Thyroid gland (tissue), 4 donors: ENCODE results near the gene PRKACA. TPM values are rescaled to one million over a fixed set of nuclear protein-coding genes. Genes with fewer than 3 reads are reported as not detected.
"Not testable (repeated sequence)": the region's sequence is repeated elsewhere in the genome, so short reads cannot be mapped to it uniquely, and the experiment has no call there.

Source experiments
- DNase-seq, 2 donors: peaks; one replicate each; pipeline ENCODE4 v3.0.0-alpha.2; 2019
- H3K27ac ChIP-seq, 3 donors: fragments of 200-600 bp; sonication (generic); 1 replicate in 2 of 3; 2 replicates in 1 of 3; pipeline ENCODE4 v1.5.1; 2016 to 2019; ENCODE audit warnings: mild to moderate bottlenecking in 1 of 3, moderate library complexity in 1 of 3
- H3K27me3 ChIP-seq: fragments of 200-600 bp; sonication (generic); one replicate; pipeline ENCODE4 v1.5.1; 2019
- H3K36me3 ChIP-seq, 2 donors: fragments of 200-600 bp; sonication (generic); one replicate each; pipeline ENCODE4 v1.5.1; 2016 to 2019
- H3K4me1 ChIP-seq, 2 donors: fragments of 200-600 bp; sonication (generic); one replicate each; pipeline ENCODE4 v1.5.1; 2017 to 2019
- H3K4me3 ChIP-seq, 3 donors: fragments of 200-600 bp; sonication (generic); replicated peaks in 1 of 3; 1 replicate in 2 of 3; 2 replicates in 1 of 3; pipeline ENCODE4 v1.5.1; 2016; ENCODE audit warnings: mild to moderate bottlenecking in 1 of 3
- H3K9me3 ChIP-seq: fragments of 200-600 bp; sonication (generic); one replicate; pipeline ENCODE4 v1.5.1; 2017
- POLR2A ChIP-seq, 2 donors: fragments of 450-650 bp; IDR thresholded peaks; one replicate each; pipeline ENCODE4 v1.6.1; 2017; ENCODE audit warnings: antibody characterized with exemption in 2 of 2, mild to moderate bottlenecking in 2 of 2, moderate library complexity in 1 of 2
- WGBS, 2 donors: methylation state at CpG; one replicate each; pipeline ENCODE4 v1.1.5; 2017; 5-methylcytosine and 5-hydroxymethylcytosine counted together
- intact Hi-C: fragments of 100-400 bp; cut with DNase I; formaldehyde crosslinking; loops from one replicate; pipeline ENCODE4 v1.15.1; 2023
- total RNA-seq, 4 donors: library from RNA; depleted of rRNA; stranded (reverse); fragments of >200 nt; gene quantifications; one replicate each; pipeline ENCODE4 v1.2.3, GENCODE V29; 2016
- TF ChIP-seq, protein P1 (sequence below), 6 experiments: fragments of 200-600 bp in 3 of 6; fragments of 450-650 bp in 3 of 6; sonication (generic) in 3 of 6; IDR thresholded peaks; one replicate each; pipeline ENCODE4 v1.5.1; 2016 to 2019; ENCODE audit warnings: antibody characterized with exemption in 6 of 6, mild to moderate bottlenecking in 2 of 6, inconsistent platforms in 1 of 6, moderate library complexity in 1 of 6

Gene PRKACA
- total RNA-seq, 4 donors from 2014 or later, result 33.2 to 69.4 (median 55.5) TPM

DNA sequence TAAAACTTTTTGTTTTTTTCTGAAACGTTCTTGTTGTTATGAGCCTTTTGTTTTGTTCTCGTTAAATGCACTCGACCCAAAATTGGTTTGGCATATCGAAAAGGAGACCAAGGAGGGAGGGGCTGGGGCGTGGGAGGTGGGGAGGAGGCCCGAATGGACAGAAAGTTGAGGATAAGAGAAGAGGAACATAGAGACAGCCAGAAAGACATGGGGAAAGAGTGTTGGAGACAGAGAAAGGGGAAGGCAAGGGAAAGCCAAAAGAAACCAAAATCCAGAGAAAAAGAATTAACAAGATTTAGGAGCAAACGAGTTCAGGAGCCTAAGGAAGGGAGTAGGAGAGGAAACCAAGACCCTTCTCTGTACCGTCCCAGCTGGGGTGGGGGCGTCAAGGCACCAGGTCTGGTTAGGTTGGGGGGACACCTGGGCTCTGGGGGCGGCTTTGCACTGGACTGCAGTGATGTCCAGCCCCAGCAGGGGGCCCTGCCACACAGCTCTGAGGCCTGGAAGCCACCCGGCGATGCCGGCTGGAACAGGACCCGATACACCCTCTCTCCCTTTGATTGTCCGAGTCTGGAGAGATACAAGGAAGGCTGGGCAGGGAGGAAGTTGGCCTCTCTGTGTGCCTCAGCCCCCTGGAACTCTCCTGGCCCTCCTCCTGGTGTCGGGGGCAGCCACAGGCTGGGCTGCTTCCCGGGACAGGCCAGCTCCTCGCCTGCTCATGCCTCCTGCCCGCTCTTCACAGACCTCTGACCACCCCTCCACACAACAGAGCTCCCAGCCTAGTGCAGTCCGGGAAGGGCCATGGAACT, 30.4 kb upstream of the PRKACA start:
- 28 to 37% methylated on average over 16 to 17 of the region's 20 CpGs for WGBS, 2 donors
- Histone ChIP-seq H3K4me1 (peaks cover 12 to 33% of the 10 kb centered on the region in 2 donors), H3K4me3 (no peak overlapping the region), H3K27me3 (no peaks in the 10 kb centered on the region), H3K9me3 (no peaks in the 10 kb centered on the region), H3K27ac (peak overlapping the region in 2 of 3 donors; percentile 30 to 70), H3K36me3 (no peaks in the 10 kb centered on the region)
- intact Hi-C loops, result loop anchor here (5.0 kb wide), 1 partner anchor 199 kb away; no protein-coding TSS in a partner anchor
- TF ChIP-seq, protein P1, sequence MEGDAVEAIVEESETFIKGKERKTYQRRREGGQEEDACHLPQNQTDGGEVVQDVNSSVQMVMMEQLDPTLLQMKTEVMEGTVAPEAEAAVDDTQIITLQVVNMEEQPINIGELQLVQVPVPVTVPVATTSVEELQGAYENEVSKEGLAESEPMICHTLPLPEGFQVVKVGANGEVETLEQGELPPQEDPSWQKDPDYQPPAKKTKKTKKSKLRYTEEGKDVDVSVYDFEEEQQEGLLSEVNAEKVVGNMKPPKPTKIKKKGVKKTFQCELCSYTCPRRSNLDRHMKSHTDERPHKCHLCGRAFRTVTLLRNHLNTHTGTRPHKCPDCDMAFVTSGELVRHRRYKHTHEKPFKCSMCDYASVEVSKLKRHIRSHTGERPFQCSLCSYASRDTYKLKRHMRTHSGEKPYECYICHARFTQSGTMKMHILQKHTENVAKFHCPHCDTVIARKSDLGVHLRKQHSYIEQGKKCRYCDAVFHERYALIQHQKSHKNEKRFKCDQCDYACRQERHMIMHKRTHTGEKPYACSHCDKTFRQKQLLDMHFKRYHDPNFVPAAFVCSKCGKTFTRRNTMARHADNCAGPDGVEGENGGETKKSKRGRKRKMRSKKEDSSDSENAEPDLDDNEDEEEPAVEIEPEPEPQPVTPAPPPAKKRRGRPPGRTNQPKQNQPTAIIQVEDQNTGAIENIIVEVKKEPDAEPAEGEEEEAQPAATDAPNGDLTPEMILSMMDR (IDR thresholded peaks at IDR 0.05), result peak; percentile 50 to 89 (median 78)
- no peak for TF ChIP-seq POLR2A (IDR thresholded peaks at IDR 0.05)
- peak; percentile 75 to 78 for DNase-seq

- peaks cover 12 to 27% of the 10 kb centered on the region in 2 donors for H3K4me1 ChIP-seq
These were observed 29.2 kb upstream of the PRKACA start for GRCh38 chr19:14146789-14147216.

GRCh38 chr19:14146169-14146568, 28.6 kb upstream of the PRKACA start:
- not testable (repeated sequence) for H3K9me3 ChIP-seq, H3K27me3 ChIP-seq, DNase-seq, H3K4me3 ChIP-seq, H3K27ac ChIP-seq, H3K36me3 ChIP-seq
- intact Hi-C loops, result loop anchor here (5.0 kb wide), 1 partner anchor 201 kb away; no protein-coding TSS in a partner anchor
- 89 to 92% methylated on average over 10 of the region's 10 CpGs for WGBS, 2 donors
- peaks cover 12 to 27% of the 10 kb centered on the region in 2 donors for H3K4me1 ChIP-seq

More at GRCh38 chr19:14146789-14147216, 29.2 kb upstream of the PRKACA start:
- 57% methylated on average over 7 of the region's 7 CpGs for WGBS, 2 donors
- TF ChIP-seq, protein P1 (IDR thresholded peaks at IDR 0.05), result no peak
- TF ChIP-seq POLR2A (IDR thresholded peaks at IDR 0.05), result no peak
- Histone ChIP-seq H3K27ac (no peak overlapping the region), H3K4me3 (no peak overlapping the region), H3K27me3 (no peaks in the 10 kb centered on the region), H3K36me3 (no peaks in the 10 kb centered on the region), H3K9me3 (no peaks in the 10 kb centered on the region)
- intact Hi-C loops, result loop anchor here (5.0 kb wide), 1 partner anchor 200 kb away; no protein-coding TSS in a partner anchor
- DNase-seq, result no peak

- no peak overlapping the region for H3K4me3 ChIP-seq
- H3K27ac ChIP-seq, result no peak overlapping the region
- no peaks in the 10 kb centered on the region for H3K27me3 ChIP-seq
- intact Hi-C loops, result loop anchor here (5.0 kb wide), 1 partner anchor 202 kb away; no protein-coding TSS in a partner anchor
- whole genome bisulfite sequencing, 2 donors, result 87 to 89% methylated on average over 6 of the region's 6 CpGs
- H3K36me3 ChIP-seq, result no peaks in the 10 kb centered on the region
- H3K4me1 ChIP-seq, result peaks cover 12 to 23% of the 10 kb centered on the region in 2 donors
- no peak for TF ChIP-seq POLR2A (IDR thresholded peaks at IDR 0.05)
- TF ChIP-seq, protein P1 (IDR thresholded peaks at IDR 0.05), result no peak
- no peaks in the 10 kb centered on the region for H3K9me3 ChIP-seq
- no peak for DNase-seq
These were observed 27.8 kb upstream of the PRKACA start for GRCh38 chr19:14145381-14145780.

DNA sequence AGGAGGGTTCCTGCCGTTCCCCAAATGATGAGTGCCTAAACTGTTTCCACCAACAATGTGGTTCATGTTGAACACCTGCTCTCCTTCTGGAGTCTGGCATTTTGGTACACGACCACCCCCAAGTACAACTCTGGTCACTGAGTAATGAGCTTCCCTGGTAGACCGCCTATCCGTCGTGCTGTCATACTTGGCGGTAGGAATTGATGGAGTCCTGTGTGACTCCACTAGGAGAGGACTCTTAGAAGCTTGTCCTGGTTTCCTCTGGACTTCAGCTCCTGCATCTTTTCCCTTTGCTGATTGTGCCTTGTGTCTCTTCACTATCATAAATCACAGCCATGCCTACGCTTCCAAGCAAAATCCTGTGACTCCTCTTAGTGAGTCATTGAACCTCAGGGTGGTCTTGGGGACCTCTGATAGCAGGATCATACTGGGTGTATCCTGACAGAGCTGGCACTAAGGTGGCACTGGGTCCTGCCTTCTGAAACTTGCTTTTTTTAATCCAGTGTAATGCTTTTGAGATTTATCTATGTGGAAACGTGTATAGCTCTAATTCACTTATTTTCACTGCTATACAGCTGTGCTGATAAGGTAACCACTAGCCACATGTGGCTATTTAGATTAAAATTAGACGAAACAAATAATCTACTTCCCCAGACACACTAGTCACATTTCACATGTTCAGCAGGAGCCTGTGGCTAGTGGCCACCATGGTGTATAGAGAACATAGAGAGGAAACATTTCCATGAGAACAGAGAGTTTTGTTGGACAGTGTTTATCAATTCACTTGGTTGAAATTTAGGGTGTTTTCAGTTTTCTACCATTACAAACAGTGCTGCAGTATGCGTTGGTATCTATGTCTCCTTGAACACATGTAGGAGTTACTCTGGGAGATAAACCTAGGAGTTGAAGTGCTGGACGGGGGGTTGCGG, 25.0 kb upstream of the PRKACA start:
- Histone ChIP-seq H3K4me1 (peaks cover 18 to 19% of the 10 kb centered on the region in 2 donors), H3K4me3 (no peak overlapping the region), H3K9me3 (no peaks in the 10 kb centered on the region), H3K27ac (no peak overlapping the region), H3K36me3 (no peaks in the 10 kb centered on the region), H3K27me3 (no peaks in the 10 kb centered on the region)
- TF ChIP-seq, protein P1 (IDR thresholded peaks at IDR 0.05), result no peak
- no peak for TF ChIP-seq POLR2A (IDR thresholded peaks at IDR 0.05)
- no peak for DNase-seq
- WGBS, 2 donors, result 93 to 94% methylated on average over 12 of the region's 12 CpGs
- intact Hi-C loops, result no loop called here
